Testis (tissue), 3 donors: ENCODE results near the gene STRN3. TPM values are rescaled to one million over a fixed set of nuclear protein-coding genes. Genes with fewer than 3 reads are reported as not detected.

Source experiments
- DNase-seq: peaks from one replicate; pipeline ENCODE4 v3.0.0-alpha.2; 2019
- H3K27ac ChIP-seq, 2 donors: fragments of 200-600 bp; sonication (generic); one replicate each; pipeline ENCODE4 v1.5.1; 2019
- H3K27me3 ChIP-seq: fragments of 200-600 bp; sonication (generic); one replicate; pipeline ENCODE4 v1.5.1; 2019
- H3K36me3 ChIP-seq: fragments of 200-600 bp; sonication (generic); one replicate; pipeline ENCODE4 v1.5.1; 2017; ENCODE audit warnings: low read depth; ENCODE audit errors: missing control alignments
- H3K4me1 ChIP-seq: fragments of 200-600 bp; sonication (generic); one replicate; pipeline ENCODE4 v1.5.1; 2019
- H3K4me3 ChIP-seq, 2 donors: fragments of 200-600 bp; sonication (generic); one replicate each; pipeline ENCODE4 v1.5.1; 2017 to 2019
- H3K9me3 ChIP-seq: fragments of 200-600 bp; sonication (generic); one replicate; pipeline ENCODE4 v1.5.1; 2017
- CTCF ChIP-seq, 3 experiments: fragments of 450-650 bp in 2 of 3; fragments of 200-600 bp in 1 of 3; sonication (generic) in 1 of 3; IDR thresholded peaks; one replicate each; pipeline ENCODE4 v1.5.1; 2016 to 2019; ENCODE audit warnings: antibody characterized with exemption in 3 of 3, mild to moderate bottlenecking in 2 of 3, moderate library complexity in 1 of 3
- POLR2A ChIP-seq: fragments of 450-650 bp; IDR thresholded peaks from one replicate; pipeline ENCODE4 v1.6.1; 2017; ENCODE audit warnings: antibody characterized with exemption, mild to moderate bottlenecking, moderate library complexity
- WGBS, 2 donors: methylation state at CpG; one replicate each; pipeline ENCODE4 v1.1.5; 2018; 5-methylcytosine and 5-hydroxymethylcytosine counted together
- intact Hi-C: fragments of 100-400 bp; cut with DNase I; formaldehyde crosslinking; loops from one replicate; pipeline ENCODE4 v1.15.1; 2023; ENCODE audit warnings: low total_unique reads
- polyA plus RNA-seq: library from polyadenylated mRNA; stranded (reverse); fragments of 350-450 nt; fragmentation: Illumina TruSeq; extraction: RNeasy Lipid Tissue Mini Kit (QIAGEN cat#74804); gene quantifications from one replicate; pipeline ENCODE4 v1.2.3, GENCODE V29; 2014; ENCODE audit warnings: low read depth, low replicate concordance; ENCODE audit not compliant: insufficient read depth
- total RNA-seq, 2 donors: library from RNA; depleted of rRNA; stranded (reverse); fragments of >200 nt; gene quantifications; one replicate each; pipeline ENCODE4 v1.2.3, GENCODE V29; 2016

The STRN3 gene
- total and polyA plus RNA-seq, 3 donors from 2014 or later = 35.1 to 65.2 (median 60.1) TPM

GRCh38 chr14:30896435-30896834, 129.7 kb downstream of the STRN3 start:
- no peaks in the 10 kb centered on the region for H3K9me3 ChIP-seq
- H3K27me3 ChIP-seq = no peaks in the 10 kb centered on the region
- no peak overlapping the region for H3K4me3 ChIP-seq
- no peaks in the 10 kb centered on the region for H3K36me3 ChIP-seq
- intact Hi-C loops = no loop called here
- no peak overlapping the region for H3K27ac ChIP-seq
- no peaks in the 10 kb centered on the region for H3K4me1 ChIP-seq
- no peak for DNase-seq
- TF ChIP-seq POLR2A (no peak), CTCF (IDR thresholded peaks at IDR 0.05) (no peak)

DNA sequence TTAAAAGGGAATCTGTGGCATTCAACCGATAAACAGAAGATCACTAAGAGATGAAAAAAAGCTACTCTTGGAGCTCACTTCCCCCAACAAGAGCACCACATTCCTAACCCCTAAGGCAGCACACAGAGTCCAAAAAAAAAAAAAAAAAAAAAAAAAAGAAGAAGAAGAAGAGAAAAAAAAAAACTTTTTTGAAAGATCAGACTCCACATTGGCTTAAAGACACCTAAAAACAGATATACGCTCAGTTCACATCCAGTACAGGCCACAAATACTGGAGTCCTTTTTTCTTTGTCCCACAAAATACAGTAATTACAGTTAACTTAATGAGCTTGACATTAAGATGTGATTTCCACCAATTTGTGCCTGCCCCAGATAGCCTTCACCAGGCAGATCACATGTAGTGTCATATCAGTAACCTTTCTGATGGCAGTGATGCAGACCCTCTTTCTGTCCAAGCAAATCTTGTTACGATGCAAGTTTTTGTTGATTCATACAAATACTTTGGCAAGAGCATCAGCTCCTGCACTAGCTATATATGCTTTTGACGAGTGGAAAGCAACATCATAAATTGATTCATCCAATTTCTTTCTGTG, 131.2 kb downstream of the STRN3 start:
- 66 to 71% methylated on average over 4 of the region's 4 CpGs for WGBS, 2 donors
- H3K4me3 ChIP-seq = no peak overlapping the region
- no peaks in the 10 kb centered on the region for H3K36me3 ChIP-seq
- no peak overlapping the region for H3K27ac ChIP-seq
- DNase-seq = no peak
- no peaks in the 10 kb centered on the region for H3K27me3 ChIP-seq
- H3K4me1 ChIP-seq = no peaks in the 10 kb centered on the region
- intact Hi-C loops = no loop called here
- TF ChIP-seq CTCF (IDR thresholded peaks at IDR 0.05) (no peak), POLR2A (no peak)
- no peaks in the 10 kb centered on the region for H3K9me3 ChIP-seq

- no peak for DNase-seq
- intact Hi-C loops = no loop called here
- Histone ChIP-seq H3K9me3 (no peaks in the 10 kb centered on the region), H3K36me3 (no peaks in the 10 kb centered on the region), H3K27me3 (no peaks in the 10 kb centered on the region), H3K27ac (no peak overlapping the region), H3K4me1 (peaks cover 5% of the 10 kb centered on the region), H3K4me3 (no peak overlapping the region)
- TF ChIP-seq CTCF (IDR thresholded peaks at IDR 0.05) (no peak), POLR2A (no peak)
- 90 to 97% methylated on average over 2 of the region's 2 CpGs for WGBS, 2 donors
Measured at GRCh38 chr14:30893819-30894218, 132.4 kb downstream of the STRN3 start.

GRCh38 chr14:30889244-30889594, 137.0 kb downstream of the STRN3 start:
- DNase-seq = no peak
- Histone ChIP-seq H3K36me3 (no peaks in the 10 kb centered on the region), H3K4me1 (peaks cover 5% of the 10 kb centered on the region), H3K27ac (no peak overlapping the region), H3K9me3 (no peaks in the 10 kb centered on the region), H3K4me3 (no peak overlapping the region), H3K27me3 (no peaks in the 10 kb centered on the region)
- WGBS, 2 donors = 63 to 66% methylated on average over 4 of the region's 4 CpGs
- intact Hi-C loops = no loop called here
- no peak for TF ChIP-seq POLR2A
- TF ChIP-seq CTCF (IDR thresholded peaks at IDR 0.05) = no peak

DNA sequence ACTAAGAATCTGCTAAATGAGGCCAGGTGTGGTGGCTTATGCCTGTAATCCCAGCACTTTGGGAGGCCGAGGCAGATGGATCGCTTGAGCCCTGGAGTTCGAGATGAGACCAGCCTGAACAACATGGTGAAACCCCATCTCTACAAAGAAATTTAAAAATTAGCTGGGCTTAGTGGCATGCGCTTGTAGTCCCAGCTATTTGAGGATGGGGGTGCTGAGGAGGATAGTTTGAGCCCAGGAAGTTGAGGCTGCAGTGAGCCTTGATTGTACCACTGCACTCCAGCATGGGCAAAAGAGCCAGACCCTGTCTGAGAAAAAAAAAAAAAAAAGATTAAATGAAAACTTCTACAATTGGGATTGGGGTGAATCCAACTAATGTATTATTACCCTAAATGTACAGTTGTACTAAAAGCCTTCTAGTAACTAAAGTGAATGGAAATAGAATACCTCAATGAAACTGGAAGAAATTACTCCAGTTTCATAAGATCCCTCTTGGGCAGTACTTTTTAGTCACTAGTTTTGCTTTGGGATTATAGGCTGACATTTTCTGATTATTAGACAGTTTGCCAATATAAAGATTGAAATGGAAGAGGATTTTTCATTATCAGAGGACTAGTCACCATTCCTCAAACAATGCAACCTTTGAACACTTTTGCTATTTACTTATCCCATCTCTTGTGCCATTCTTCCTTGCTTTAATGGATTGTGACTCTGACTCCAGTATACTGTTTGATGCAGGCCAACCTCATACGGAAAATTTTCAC, 137.5 kb downstream of the STRN3 start:
- DNase-seq = no peak
- intact Hi-C loops = no loop called here
- Histone ChIP-seq H3K4me3 (no peak overlapping the region), H3K36me3 (no peaks in the 10 kb centered on the region), H3K9me3 (no peaks in the 10 kb centered on the region), H3K4me1 (peaks cover 5% of the 10 kb centered on the region), H3K27me3 (no peaks in the 10 kb centered on the region), H3K27ac (no peak overlapping the region)
- TF ChIP-seq CTCF (IDR thresholded peaks at IDR 0.05) (no peak), POLR2A (no peak)
- 88 to 90% methylated on average over 5 of the region's 5 CpGs for whole genome bisulfite sequencing, 2 donors
